Activated CD4-positive, alpha-beta T cell treated with anti-CD3 and anti-CD28 coated beads, Interleukin-2, amount 50 U/mL, for 48 hours (primary cell): ENCODE results near the gene DUSP18.
"Not testable (repeated sequence)": the region's sequence is repeated elsewhere in the genome, so short reads cannot be mapped to it uniquely, and the experiment has no call there.

Experiments used
- DNase-seq, 2 experiments: peaks; one replicate each; pipeline ENCODE4 v3.0.0-alpha.2; 2020

Gene DUSP18

DNA sequence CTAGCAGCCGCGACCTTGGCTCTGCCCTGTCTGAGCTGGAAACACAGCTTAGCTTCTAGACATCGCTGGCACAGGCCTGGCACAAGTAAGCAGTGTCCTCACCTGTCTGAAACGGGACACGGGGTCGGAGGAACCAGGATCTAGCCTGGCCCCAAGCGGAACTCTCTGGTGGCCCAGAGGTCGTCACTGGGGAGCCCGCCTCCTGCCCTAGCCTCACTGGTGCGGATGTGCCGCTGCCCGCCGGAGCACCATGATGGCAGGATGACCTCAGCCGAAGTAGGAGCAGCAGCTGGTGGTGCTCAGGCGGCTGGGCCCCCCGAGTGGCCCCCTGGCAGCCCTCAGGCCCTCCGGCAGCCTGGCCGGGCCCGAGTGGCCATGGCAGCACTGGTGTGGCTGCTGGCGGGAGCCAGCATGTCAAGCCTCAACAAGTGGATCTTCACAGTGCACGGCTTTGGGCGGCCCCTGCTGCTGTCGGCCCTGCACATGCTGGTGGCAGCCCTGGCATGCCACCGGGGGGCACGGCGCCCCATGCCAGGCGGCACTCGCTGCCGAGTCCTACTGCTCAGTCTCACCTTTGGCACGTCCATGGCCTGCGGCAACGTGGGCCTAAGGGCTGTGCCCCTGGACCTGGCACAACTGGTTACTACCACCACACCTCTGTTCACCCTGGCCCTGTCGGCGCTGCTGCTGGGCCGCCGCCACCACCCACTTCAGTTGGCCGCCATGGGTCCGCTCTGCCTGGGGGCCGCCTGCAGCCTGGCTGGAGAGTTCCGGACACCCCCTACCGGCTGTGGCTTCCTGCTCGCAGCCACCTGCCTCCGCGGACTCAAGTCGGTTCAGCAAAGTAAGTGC is 31.2 kb downstream of the DUSP18 start:
- peak; percentile 21 to 25 for DNase-seq

DNA sequence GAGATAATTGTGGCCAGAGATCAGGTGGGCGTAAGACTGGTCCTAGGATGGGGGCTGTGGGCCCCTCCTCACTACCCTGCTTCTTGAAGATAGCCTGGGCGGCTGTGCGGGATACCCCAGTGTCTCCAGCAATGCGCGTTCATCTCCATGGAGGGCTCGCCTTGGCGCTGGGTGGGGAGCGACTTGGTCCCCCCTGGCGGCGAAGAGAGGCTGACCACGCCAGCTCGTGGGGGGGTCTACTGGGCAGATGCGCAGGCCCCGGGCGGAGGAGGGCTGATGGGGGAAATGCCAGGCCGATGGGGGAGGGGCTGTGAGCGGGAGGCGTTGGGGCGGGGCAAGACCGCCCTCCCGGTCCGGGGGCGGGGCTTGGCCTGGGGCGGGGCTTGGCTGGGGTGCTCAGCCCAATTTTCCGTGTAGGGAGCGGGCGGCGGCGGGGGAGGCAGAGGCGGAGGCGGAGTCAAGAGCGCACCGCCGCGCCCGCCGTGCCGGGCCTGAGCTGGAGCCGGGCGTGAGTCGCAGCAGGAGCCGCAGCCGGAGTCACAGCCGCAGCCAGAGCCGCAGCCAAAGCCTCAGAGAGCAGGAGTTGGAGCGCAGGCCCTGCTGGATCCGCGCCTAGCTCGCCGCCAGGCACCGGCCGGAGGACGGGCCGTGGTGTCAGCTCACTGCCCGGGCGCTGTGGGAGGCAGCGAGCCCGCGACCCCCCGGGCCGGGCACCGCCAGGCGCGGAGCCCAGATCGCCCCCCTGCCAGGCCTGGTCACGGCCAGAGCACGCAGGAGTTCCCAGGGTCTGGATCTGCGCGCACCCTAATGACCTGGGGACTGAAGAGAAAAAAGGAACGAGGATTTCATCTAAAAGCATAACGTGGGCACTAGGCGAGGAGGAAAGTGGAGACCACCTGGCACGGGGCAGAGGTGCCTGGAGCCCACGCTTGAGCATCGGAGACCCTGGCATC is 32.1 kb downstream of the DUSP18 start, which contains the start of gene SLC35E4:
Gene SLC35E4 (plus strand): TSS at position 509 of the 953 bp plus-strand sequence. CDS start 670 bp downstream, outside the sequence.
- DNase-seq: peak; percentile 96

GRCh38 chr22:30634471-30635233 is 33.0 kb downstream of the DUSP18 start:
- DNase-seq: peak; percentile 93 to 95

- DNase-seq: not testable (repeated sequence)
These were observed 36.2 kb downstream of the DUSP18 start for GRCh38 chr22:30631469-30631868.

DNA sequence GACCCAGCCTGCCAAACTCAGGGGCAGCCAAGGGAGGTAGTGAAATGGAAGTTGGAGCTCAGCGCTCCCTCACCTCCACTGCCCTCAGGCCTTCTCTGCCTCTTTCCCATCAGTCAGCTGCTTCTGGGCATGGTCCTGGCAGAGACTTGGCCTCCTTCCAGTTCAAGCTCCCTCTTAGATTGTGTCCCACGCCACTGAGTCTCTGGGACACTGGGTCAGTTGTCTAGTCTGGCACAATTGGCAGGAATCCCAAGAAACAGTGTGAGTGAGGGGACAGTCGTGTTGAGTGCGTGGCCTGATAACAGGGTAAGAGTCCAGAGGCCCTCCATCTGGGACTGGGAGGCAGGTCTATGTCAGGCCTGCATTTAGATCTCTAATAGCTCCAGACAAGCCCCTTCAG is 39.2 kb downstream of the DUSP18 start:
- DNase-seq: no peak

DNA sequence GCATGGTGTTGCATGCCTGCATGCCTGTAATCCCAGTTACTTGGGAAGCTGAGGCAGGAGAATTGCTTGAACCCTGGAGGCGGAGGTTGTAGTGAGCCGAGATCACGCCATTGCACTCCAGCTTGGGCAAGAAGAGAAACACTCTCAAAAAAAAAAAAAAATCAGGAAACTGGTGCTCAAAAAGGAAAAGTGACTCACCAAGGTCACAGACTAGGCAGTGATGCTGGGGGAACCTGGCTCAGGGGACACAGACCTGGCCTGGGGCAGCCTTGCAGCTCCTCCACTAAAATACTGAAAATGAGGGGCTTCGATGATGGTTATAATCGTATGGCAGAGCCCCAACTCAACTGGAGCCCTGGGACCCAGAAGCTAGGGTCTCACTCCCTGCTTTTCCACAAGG is 40.2 kb downstream of the DUSP18 start:
- DNase-seq: no peak

DNA sequence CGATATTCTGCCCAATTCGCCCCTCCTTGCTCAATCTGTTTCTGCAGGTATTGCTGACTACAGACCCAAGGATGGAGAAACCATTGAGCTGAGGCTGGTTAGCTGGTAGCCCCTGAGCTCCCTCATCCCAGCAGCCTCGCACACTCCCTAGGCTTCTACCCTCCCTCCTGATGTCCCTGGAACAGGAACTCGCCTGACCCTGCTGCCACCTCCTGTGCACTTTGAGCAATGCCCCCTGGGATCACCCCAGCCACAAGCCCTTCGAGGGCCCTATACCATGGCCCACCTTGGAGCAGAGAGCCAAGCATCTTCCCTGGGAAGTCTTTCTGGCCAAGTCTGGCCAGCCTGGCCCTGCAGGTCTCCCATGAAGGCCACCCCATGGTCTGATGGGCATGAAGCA is 41.3 kb downstream of the DUSP18 start:
- DNase-seq: no peak

GRCh38 chr22:30619909-30620308 is 47.8 kb downstream of the DUSP18 start:
- DNase-seq: not testable (repeated sequence)

DNA sequence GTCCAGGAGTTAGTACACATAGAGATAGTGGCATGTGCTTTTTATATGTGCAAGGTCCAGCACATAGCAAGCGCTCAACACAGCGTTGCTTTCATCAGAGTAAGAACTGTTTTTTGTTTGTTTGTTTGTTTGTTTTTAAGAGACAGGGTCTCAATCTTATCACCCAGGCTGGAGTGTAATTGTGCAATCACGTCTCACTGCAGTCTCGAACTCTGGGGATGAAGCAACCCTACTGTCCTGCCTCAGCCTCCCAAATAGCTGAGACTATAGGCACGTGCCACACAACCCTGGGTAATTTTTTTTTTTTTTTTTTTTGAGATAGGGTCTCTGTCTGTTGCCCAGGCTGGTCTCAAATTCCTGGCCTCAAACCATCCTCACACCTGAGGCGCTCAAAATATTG is 49.9 kb downstream of the DUSP18 start:
- no peak for DNase-seq

DNA sequence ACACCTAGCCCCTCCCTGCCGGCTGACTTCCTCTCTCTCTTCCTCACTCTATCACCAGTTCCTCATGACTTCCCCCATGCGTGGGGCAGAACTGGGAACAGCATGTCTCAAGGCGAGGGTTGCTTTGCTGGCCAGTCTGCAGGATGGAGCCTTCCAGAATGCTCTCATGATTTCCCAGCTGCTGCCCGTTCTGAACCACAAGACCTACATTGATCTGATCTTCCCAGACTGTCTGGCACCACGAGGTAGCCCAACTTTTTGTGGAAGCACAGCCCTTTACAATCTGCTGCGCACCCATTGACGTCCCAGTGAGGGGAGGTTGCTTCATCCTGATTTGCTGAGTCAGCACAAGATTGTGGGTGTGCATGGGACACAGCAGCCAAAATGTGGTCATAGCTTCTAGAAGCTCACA is 52.1 kb downstream of the DUSP18 start:
- no peak for DNase-seq

DNA sequence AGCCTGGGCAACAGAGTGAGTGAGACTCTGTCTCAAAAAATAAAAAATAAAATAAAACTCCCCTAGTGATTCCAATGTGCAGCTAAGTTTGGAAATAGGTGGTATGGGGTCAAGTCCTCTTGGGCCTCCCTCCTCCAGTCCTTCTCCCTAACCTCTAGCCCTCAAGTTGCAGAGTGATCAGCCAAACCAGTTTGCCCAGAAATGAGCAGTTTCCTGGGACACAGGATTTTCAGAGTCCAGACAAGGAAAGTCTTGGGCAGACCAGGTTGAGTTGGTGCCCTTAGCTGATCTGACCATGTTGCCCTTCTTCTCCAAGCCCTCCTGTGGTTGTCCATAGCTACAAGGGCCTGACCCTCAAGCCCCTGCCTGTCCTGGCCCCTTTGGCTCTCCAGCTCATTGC is 52.8 kb downstream of the DUSP18 start:
- DNase-seq: no peak

DNA sequence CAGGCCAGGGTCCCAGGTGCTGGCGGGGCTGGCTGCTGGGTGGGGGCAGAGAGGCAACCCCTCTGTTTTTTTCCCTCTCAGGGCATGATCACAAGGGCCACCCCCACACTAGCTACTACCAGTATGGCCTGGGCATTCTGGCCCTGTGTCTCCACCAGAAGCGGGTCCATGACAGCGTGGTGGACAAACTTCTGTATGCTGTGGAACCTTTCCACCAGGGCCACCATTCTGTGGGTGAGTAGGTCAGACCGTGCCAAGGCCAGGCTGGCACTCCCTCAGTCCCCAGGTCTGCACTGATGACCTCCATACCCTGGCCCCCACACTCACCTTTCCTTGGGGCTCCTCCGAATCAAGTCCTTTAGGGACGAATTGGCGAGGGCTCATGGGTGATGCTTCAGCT is 53.4 kb downstream of the DUSP18 start:
- no peak for DNase-seq

DNA sequence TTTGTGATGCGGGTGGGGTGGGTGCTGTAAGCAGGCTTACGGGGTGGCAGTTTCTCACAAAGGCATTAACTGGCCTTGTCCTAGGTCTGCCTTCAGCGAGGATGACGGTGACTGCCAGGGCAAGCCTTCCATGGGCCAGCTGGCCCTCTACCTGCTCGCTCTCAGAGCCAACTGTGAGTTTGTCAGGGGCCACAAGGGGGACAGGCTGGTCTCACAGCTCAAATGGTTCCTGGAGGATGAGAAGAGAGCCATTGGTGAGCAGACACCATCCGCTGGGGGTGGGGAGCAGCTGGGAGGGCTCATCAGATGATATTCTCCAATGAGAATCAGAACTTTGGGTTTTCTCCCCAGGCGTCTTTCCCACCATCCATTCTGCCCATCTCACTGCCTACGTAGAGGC is 54.9 kb downstream of the DUSP18 start:
- no peak for DNase-seq
